AG04449 (cell line): ENCODE data around the gene CHFR.
"Not testable (repeated sequence)": the region's sequence is repeated elsewhere in the genome, so short reads cannot be mapped to it uniquely, and the experiment has no call there.

Experiments
- CTCF ChIA-PET: fragments of 350-600 bp; formaldehyde crosslinking; extraction: SDS; loops from one replicate; lab custom pipeline; 2021; ENCODE audit warnings: antibody characterized with exemption; lab: Yijun Ruan, JAX
- POLR2A ChIA-PET: fragments of 400-600, 350-600 bp; formaldehyde crosslinking; extraction: SDS; loops from one replicate; lab custom pipeline; 2020; ENCODE audit warnings: antibody characterized with exemption, inconsistent platforms; lab: Yijun Ruan, JAX
- DNase-seq: peaks from one replicate; pipeline ENCODE4 v3.0.0-alpha.2; 2010; ENCODE audit warnings: low read depth, low spot score
- H3K4me3 ChIP-seq: 2 replicates; pipeline ENCODE4 v1.5.1; 2011; ENCODE audit warnings: low read depth, mild to moderate bottlenecking, control low read depth, low read length
- CTCF ChIP-seq: IDR thresholded peaks from one replicate; pipeline ENCODE4 v1.5.1; 2011; ENCODE audit warnings: mild to moderate bottlenecking, moderate library complexity, low read length, control low read depth, inconsistent platforms; ENCODE audit not compliant: insufficient read depth; ENCODE audit errors: missing control alignments

The CHFR gene

GRCh38 chr12:132851465-132851864, 35.9 kb downstream of the CHFR start:
- POLR2A ChIA-PET: no interaction called here

GRCh38 chr12:132850291-132850690, 37.1 kb downstream of the CHFR start:
- no peak for DNase-seq
- H3K4me3 ChIP-seq: no peak overlapping the region
- ChIA-PET POLR2A (no interaction called here), CTCF (no interaction called here)
- no peak for TF ChIP-seq CTCF

More at GRCh38 chr12:132851465-132851864, 35.9 kb downstream of the CHFR start:
- no peak for TF ChIP-seq CTCF
- CTCF ChIA-PET: no interaction called here
- no peak overlapping the region for H3K4me3 ChIP-seq
- no peak for DNase-seq

GRCh38 chr12:132848521-132848920, 38.9 kb downstream of the CHFR start:
- TF ChIP-seq CTCF: no peak
- ChIA-PET CTCF (no interaction called here), POLR2A (no interaction called here)
- DNase-seq: no peak
- no peak overlapping the region for H3K4me3 ChIP-seq

GRCh38 chr12:132847363-132848356, 39.7 kb downstream of the CHFR start:
- no peak overlapping the region for H3K4me3 ChIP-seq
- ChIA-PET POLR2A (interaction anchor here (0.6 kb wide), 1 partner anchor 18 kb away, joined by 3 read pairs; no protein-coding TSS in a partner anchor), CTCF (no interaction called here)
- TF ChIP-seq CTCF: no peak
- no peak for DNase-seq

- H3K4me3 ChIP-seq, DNase-seq, POLR2A ChIA-PET, CTCF ChIA-PET: not testable (repeated sequence)
Measured at GRCh38 chr12:132844681-132845080, 42.7 kb downstream of the CHFR start.

- no peak for TF ChIP-seq CTCF
- ChIA-PET POLR2A (no interaction called here), CTCF (no interaction called here)
- no peak overlapping the region for H3K4me3 ChIP-seq
- no peak for DNase-seq
Measured at GRCh38 chr12:132842449-132843045, 44.9 kb downstream of the CHFR start.
